GM12878 (cell line): ENCODE results near the gene FXYD1. TPM values are rescaled to one million over a fixed set of nuclear protein-coding genes. Genes with fewer than 3 reads are reported as not detected.

Experiments used
- ATAC-seq: fragments of 200-7000 bp; cut with Tn5 transposase; 3 replicates; pipeline ENCODE4 v1.9.1; 2020; ENCODE audit warnings: mild to moderate bottlenecking, moderate library complexity
- BruUV-seq: library from RNA; stranded (reverse); fragments of 400-500 nt; replicated peaks from 2 replicates; lab custom pipeline; 2021; lab: Mats Ljungman, UMichigan
- CTCF ChIA-PET: fragments of 300-600 bp; sonication (Branson Sonifier 250); formaldehyde crosslinking; extraction: SDS; loops from one replicate; lab custom pipeline; 2021; ENCODE audit warnings: inconsistent platforms; lab: Yijun Ruan, JAX
- POLR2A ChIA-PET: fragments of 350-600 bp; formaldehyde crosslinking; extraction: SDS; loops from one replicate; lab custom pipeline; 2021; ENCODE audit warnings: inconsistent platforms; lab: Charles Lee
- RAD21 ChIA-PET: fragments of 300-600 bp; sonication (Branson Sonifier 250); formaldehyde crosslinking; loops from one replicate; lab custom pipeline; 2023; ENCODE audit warnings: antibody characterized with exemption; ENCODE audit not compliant: unreplicated experiment; lab: Charles Lee
- SMC1A ChIA-PET: fragments of 300-600 bp; sonication (Branson Sonifier 250); formaldehyde crosslinking; loops from one replicate; lab custom pipeline; 2023; ENCODE audit not compliant: unreplicated experiment, uncharacterized antibody; lab: Charles Lee
- DNase-seq: peaks from one replicate; pipeline ENCODE4 v3.0.0-alpha.2; 2011; ENCODE audit warnings: low read depth, low spot score
- FAIRE-seq: peaks from 3 replicates; lab custom pipeline; 2011; peaks lifted over from hg19 to GRCh38; lab: Jason Lieb, UNC
- H2AFZ ChIP-seq: 2 replicates; pipeline ENCODE4 v1.6.0; 2011; ENCODE audit warnings: low read depth, low read length, control low read depth; ENCODE audit not compliant: control insufficient read depth
- H3K27ac ChIP-seq: 2 replicates; pipeline ENCODE4 v1.5.1; 2011; ENCODE audit warnings: control low read depth; ENCODE audit not compliant: control insufficient read depth, insufficient read depth
- H3K27me3 ChIP-seq, 2 experiments: replicated peaks in 1 of 2; 2 replicates each; pipeline versions ENCODE4 v1.6.0 to v1.6.1; 2011; ENCODE audit warnings: low read length in 1 of 2; ENCODE audit not compliant: control insufficient read depth in 2 of 2, insufficient read depth in 2 of 2
- H3K36me3 ChIP-seq, 2 experiments: 2 replicates each; pipeline ENCODE4 v1.5.1; 2011; ENCODE audit warnings: low read length in 1 of 2; ENCODE audit not compliant: control insufficient read depth in 2 of 2, insufficient read depth in 2 of 2
- H3K4me1 ChIP-seq: 2 replicates; pipeline ENCODE4 v1.6.1; 2011; ENCODE audit warnings: mild to moderate bottlenecking, low read length, moderate library complexity, mixed read lengths; ENCODE audit not compliant: control insufficient read depth, insufficient read depth
- H3K4me2 ChIP-seq: 2 replicates; pipeline ENCODE4 v1.6.0; 2011; ENCODE audit warnings: control low read depth; ENCODE audit not compliant: control insufficient read depth, insufficient read depth
- H3K4me3 ChIP-seq: fragments of 200-600 bp; sonication (generic); 2 replicates; pipeline ENCODE4 v1.5.1; 2016
- H3K79me2 ChIP-seq: 2 replicates; pipeline ENCODE4 v1.6.0; 2011; ENCODE audit warnings: low read length; ENCODE audit not compliant: control insufficient read depth, insufficient read depth
- H3K9ac ChIP-seq: 2 replicates; pipeline ENCODE4 v1.8.0; 2011; ENCODE audit warnings: low read length, control low read depth, mixed read lengths; ENCODE audit not compliant: control insufficient read depth, insufficient read depth
- H3K9me3 ChIP-seq: replicated peaks from 3 replicates; pipeline ENCODE4 v1.5.1; 2011; ENCODE audit warnings: mild to moderate bottlenecking, low read length; ENCODE audit not compliant: control insufficient read depth, insufficient read depth
- H4K20me1 ChIP-seq: 2 replicates; pipeline ENCODE4 v1.6.0; 2011; ENCODE audit not compliant: control insufficient read depth, insufficient read depth
- BRCA1 ChIP-seq: IDR thresholded peaks from 2 replicates; pipeline ENCODE4 v1.6.1; 2011; ENCODE audit warnings: low read depth, low read length, improper control_type of control experiment
- EZH2 ChIP-seq: IDR thresholded peaks from 2 replicates; pipeline ENCODE4 v1.6.1; 2012; ENCODE audit warnings: low read depth, mild to moderate bottlenecking, control low read depth, inconsistent platforms, low read length, borderline replicate concordance; ENCODE audit not compliant: control insufficient read depth
- KAT2A ChIP-seq: conservative IDR thresholded peaks from 2 replicates; pipeline ENCODE4 v1.6.1; 2011; ENCODE audit warnings: low read depth, low read length; ENCODE audit not compliant: control insufficient read depth
- NFXL1 ChIP-seq: fragments of 450-650 bp; IDR thresholded peaks from 2 replicates; pipeline ENCODE4 v1.6.1; 2017; ENCODE audit warnings: antibody characterized with exemption, mild to moderate bottlenecking, borderline replicate concordance
- NR2F1 ChIP-seq: fragments of 450-650 bp; conservative IDR thresholded peaks from 2 replicates; pipeline ENCODE4 v1.6.1; 2017; ENCODE audit warnings: mild to moderate bottlenecking
- NRF1 ChIP-seq: conservative IDR thresholded peaks from 2 replicates; pipeline ENCODE4 v1.6.1; 2011; ENCODE audit warnings: mild to moderate bottlenecking, low read depth, low read length, improper control_type of control experiment
- RUNX3 ChIP-seq: IDR thresholded peaks from 2 replicates; pipeline ENCODE4 v1.6.1; 2012; ENCODE audit warnings: low read length, inconsistent platforms
- SPI1 ChIP-seq: IDR thresholded peaks from 2 replicates; pipeline ENCODE4 v1.6.1; 2011; ENCODE audit warnings: low read depth, mild to moderate bottlenecking, low read length, moderate library complexity, borderline replicate concordance; ENCODE audit not compliant: insufficient read depth
- SREBF1 ChIP-seq: IDR thresholded peaks from 2 replicates; pipeline ENCODE4 v1.6.1; 2012; ENCODE audit warnings: mild to moderate bottlenecking, low read length
- SREBF2 ChIP-seq: IDR thresholded peaks from 2 replicates; pipeline ENCODE4 v1.6.1; 2012; ENCODE audit warnings: mild to moderate bottlenecking, low read length
- TCF7 ChIP-seq: IDR thresholded peaks from 2 replicates; pipeline ENCODE4 v1.6.1; 2014; ENCODE audit warnings: antibody characterized with exemption, borderline replicate concordance
- YY1 ChIP-seq: IDR thresholded peaks from 2 replicates; pipeline ENCODE4 v1.6.1; 2011; ENCODE audit warnings: low read depth, mild to moderate bottlenecking, low read length
- ZNF207 ChIP-seq: fragments of 450-650 bp; IDR thresholded peaks from 2 replicates; pipeline ENCODE4 v1.6.1; 2014; ENCODE audit warnings: antibody characterized with exemption, mild to moderate bottlenecking, borderline replicate concordance
- ZZZ3 ChIP-seq: IDR thresholded peaks from 2 replicates; pipeline ENCODE4 v1.6.1; 2011; ENCODE audit warnings: low read depth; ENCODE audit not compliant: control insufficient read depth, insufficient read length
- WGBS: methylation state at CpG from one replicate; pipeline ENCODE4 v1.1.6; 2016; ENCODE audit warnings: low lambda C conversion rate; ENCODE audit not compliant: insufficient replicate concordance, insufficient coverage; ENCODE audit errors: missing lambda C conversion rate; 5-methylcytosine and 5-hydroxymethylcytosine counted together
- in situ Hi-C: fragments of 300-500 bp; cut with MboI; formaldehyde crosslinking; loops from 9 replicates; pipeline ENCODE4 v1.14.3; 2018; ENCODE audit warnings: mixed read lengths
- intact Hi-C: fragments of 100-400 bp; cut with micrococcal nuclease; formaldehyde crosslinking; loops from one replicate; pipeline ENCODE4 v1.14.2; 2022; ENCODE audit not compliant: unreplicated experiment
- polyA plus RNA-seq, 11 experiments: library from polyadenylated mRNA; depleted of rRNA in 4 of 11; unstranded in 6 of 11; stranded (reverse) in 5 of 11; fragments of >200 nt; fragmentation: Nextera tagmentation in 4 of 11; fragmentation: Illumina TruSeq in 1 of 11; extraction: Ambion mirVana in 4 of 11; extraction: Trizol in 1 of 11; gene quantifications; 1 replicate in 1 of 11; 2 replicates in 10 of 11; pipeline versions ENCODE4 v1.2.1 to v1.2.3, GENCODE V29; 2011 to 2016; ENCODE audit warnings: inconsistent platforms in 2 of 11, missing spikeins in 2 of 11, low read depth in 1 of 11
- total RNA-seq, 4 experiments: library from RNA; depleted of rRNA in 3 of 4; stranded (reverse); fragments of >200 nt in 3 of 4; fragmentation: Illumina TruSeq in 1 of 4; extraction: Trizol in 1 of 4; gene quantifications; 2 replicates each; pipeline versions ENCODE4 v1.2.1 to v1.2.3, GENCODE V29; 2013 to 2021
- TF ChIP-seq, protein P1 (sequence below): IDR thresholded peaks from 2 replicates; pipeline ENCODE4 v1.6.1; 2012; ENCODE audit warnings: low read depth, low read length, improper control_type of control experiment
- TF ChIP-seq, protein P2 (sequence below): IDR thresholded peaks from 2 replicates; pipeline ENCODE4 v1.6.1; 2012; ENCODE audit warnings: low read length, inconsistent platforms
- TF ChIP-seq, protein P3 (sequence below): fragments of 150-350 bp; IDR thresholded peaks from 2 replicates; pipeline ENCODE4 v1.6.1; 2014; ENCODE audit warnings: mild to moderate bottlenecking, low read depth, low read length
- TF ChIP-seq, protein P4 (sequence below): fragments of 450-650 bp; IDR thresholded peaks from 2 replicates; pipeline ENCODE4 v1.6.1; 2016; ENCODE audit warnings: mild to moderate bottlenecking

Gene FXYD1
- total and polyA plus RNA-seq, 10 of the 15 experiments (the other 5 are each of a cell fraction or from before 2014, with no cell fraction given), result 0.34 to 1.2 (median 0.49) TPM; not detected in 4

DNA sequence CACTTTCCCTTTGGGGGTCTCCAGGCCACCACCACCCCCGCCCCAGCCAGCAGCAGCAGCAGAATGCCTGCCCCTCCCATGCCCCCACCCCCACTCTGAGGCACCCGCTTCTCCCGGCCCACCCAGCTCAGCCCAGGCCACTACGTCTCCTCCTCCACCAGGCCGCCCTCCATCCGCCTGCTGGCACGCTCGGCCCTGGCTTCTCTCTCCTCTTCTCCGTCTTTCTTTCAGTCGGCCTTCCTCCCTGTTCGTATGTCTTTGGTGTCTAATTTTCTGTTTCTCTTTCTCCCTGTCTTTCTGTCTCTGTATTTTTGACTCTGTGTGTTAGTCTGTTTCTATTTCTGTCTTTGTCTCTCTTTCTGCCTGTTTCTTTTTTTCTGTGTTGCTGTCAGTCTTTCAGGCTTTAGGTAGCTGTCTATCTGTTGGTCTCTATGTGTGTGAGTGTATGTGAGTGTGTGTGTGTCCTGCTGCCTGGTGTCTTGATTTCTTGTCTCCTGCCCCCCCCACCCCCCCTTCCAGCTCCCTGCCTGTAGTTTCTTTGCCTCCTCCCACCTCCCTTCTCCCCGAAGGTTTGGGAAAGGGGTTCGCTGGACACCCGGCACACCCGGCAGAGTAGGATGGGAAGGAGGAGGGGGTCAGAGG, 3.9 kb upstream of the FXYD1 start, which contains the start of gene LGI4:
Gene LGI4 (minus strand): TSS at position 459 of the 642 bp plus-strand sequence. CDS start 379 bp downstream, at position 80.
- Histone ChIP-seq H3K36me3 (no peaks in the 10 kb centered on the region), H3K9me3 (no peaks in the 10 kb centered on the region), H3K4me1 (peaks cover 4% of the 10 kb centered on the region; the same call in 1 of the 2 replicates), H3K4me3 (no peak within 1 kb of the TSS), H2AFZ (no peak within 1 kb of the TSS), H4K20me1 (no peaks in the 10 kb centered on the region), H3K79me2 (no peaks in the 10 kb centered on the region), H3K27me3 (no peaks in the 10 kb centered on the region), H3K4me2 (no peak within 1 kb of the TSS), H3K27ac (no peak within 1 kb of the TSS), H3K9ac (no peak within 1 kb of the TSS)
- in situ Hi-C loops, result loop anchor here (5.0 kb wide), 1 partner anchor 67 kb away; no protein-coding TSS in a partner anchor
- ChIA-PET CTCF (interaction anchor here (0.8 to 5.0 kb wide), 14 partner anchors 7 to 134 kb away, joined by 3 to 75 read pairs (median 6); partner anchors contain the start of genes FXYD3 and GRAMD1A), RAD21 (interaction anchor here (1.2 to 3.0 kb wide), 3 partner anchors 65 to 91 kb away, joined by 3 to 30 read pairs (median 4); no protein-coding TSS in a partner anchor), SMC1A (interaction anchor here (0.9 to 3.8 kb wide), 3 partner anchors 18 to 80 kb away, joined by 3 to 30 read pairs (median 10); partner anchors contain the start of gene FXYD3), POLR2A (no interaction called here)
- FAIRE-seq (no peak), ATAC-seq (no peak), DNase-seq (no peak)
- intact Hi-C loops, result loop anchor here (1.0 to 10.0 kb wide), 3 partner anchors 20 to 160 kb away; no protein-coding TSS in a partner anchor
- no TSS peak for BruUV-seq
- WGBS, result 29% methylated on average over 5 of the region's 15 CpGs
- no peak for TF ChIP-seq SREBF1
- TF ChIP-seq BRCA1, result no peak
- TF ChIP-seq EZH2, result no peak
- TF ChIP-seq, protein P1, sequence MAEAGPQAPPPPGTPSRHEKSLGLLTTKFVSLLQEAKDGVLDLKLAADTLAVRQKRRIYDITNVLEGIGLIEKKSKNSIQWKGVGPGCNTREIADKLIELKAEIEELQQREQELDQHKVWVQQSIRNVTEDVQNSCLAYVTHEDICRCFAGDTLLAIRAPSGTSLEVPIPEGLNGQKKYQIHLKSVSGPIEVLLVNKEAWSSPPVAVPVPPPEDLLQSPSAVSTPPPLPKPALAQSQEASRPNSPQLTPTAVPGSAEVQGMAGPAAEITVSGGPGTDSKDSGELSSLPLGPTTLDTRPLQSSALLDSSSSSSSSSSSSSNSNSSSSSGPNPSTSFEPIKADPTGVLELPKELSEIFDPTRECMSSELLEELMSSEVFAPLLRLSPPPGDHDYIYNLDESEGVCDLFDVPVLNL, result no peak
- TF ChIP-seq SREBF2, result no peak
- no peak for TF ChIP-seq NRF1
- TF ChIP-seq, protein P2, sequence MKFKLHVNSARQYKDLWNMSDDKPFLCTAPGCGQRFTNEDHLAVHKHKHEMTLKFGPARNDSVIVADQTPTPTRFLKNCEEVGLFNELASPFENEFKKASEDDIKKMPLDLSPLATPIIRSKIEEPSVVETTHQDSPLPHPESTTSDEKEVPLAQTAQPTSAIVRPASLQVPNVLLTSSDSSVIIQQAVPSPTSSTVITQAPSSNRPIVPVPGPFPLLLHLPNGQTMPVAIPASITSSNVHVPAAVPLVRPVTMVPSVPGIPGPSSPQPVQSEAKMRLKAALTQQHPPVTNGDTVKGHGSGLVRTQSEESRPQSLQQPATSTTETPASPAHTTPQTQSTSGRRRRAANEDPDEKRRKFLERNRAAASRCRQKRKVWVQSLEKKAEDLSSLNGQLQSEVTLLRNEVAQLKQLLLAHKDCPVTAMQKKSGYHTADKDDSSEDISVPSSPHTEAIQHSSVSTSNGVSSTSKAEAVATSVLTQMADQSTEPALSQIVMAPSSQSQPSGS, result no peak
- TF ChIP-seq KAT2A, result no peak
- no peak for TF ChIP-seq TCF7
- TF ChIP-seq, protein P3, sequence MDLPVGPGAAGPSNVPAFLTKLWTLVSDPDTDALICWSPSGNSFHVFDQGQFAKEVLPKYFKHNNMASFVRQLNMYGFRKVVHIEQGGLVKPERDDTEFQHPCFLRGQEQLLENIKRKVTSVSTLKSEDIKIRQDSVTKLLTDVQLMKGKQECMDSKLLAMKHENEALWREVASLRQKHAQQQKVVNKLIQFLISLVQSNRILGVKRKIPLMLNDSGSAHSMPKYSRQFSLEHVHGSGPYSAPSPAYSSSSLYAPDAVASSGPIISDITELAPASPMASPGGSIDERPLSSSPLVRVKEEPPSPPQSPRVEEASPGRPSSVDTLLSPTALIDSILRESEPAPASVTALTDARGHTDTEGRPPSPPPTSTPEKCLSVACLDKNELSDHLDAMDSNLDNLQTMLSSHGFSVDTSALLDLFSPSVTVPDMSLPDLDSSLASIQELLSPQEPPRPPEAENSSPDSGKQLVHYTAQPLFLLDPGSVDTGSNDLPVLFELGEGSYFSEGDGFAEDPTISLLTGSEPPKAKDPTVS, result no peak
- TF ChIP-seq ZNF207, result no peak
- no peak for TF ChIP-seq NFXL1
- TF ChIP-seq, protein P4, sequence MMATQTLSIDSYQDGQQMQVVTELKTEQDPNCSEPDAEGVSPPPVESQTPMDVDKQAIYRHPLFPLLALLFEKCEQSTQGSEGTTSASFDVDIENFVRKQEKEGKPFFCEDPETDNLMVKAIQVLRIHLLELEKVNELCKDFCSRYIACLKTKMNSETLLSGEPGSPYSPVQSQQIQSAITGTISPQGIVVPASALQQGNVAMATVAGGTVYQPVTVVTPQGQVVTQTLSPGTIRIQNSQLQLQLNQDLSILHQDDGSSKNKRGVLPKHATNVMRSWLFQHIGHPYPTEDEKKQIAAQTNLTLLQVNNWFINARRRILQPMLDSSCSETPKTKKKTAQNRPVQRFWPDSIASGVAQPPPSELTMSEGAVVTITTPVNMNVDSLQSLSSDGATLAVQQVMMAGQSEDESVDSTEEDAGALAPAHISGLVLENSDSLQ, result no peak
- no peak for TF ChIP-seq SPI1
- no peak for TF ChIP-seq YY1
- TF ChIP-seq ZZZ3, result no peak
- TF ChIP-seq NR2F1, result no peak
- TF ChIP-seq RUNX3, result no peak
